IMR-90 (cell line): ENCODE results near the gene AMIGO1.

Source experiments
- CTCF ChIP-seq: conservative IDR thresholded peaks from 2 replicates; pipeline ENCODE4 v1.5.1; 2012; ENCODE audit warnings: mild to moderate bottlenecking, low read depth, low read length, improper control_type of control experiment
- MAFK ChIP-seq: IDR thresholded peaks from 2 replicates; pipeline ENCODE4 v1.6.1; 2012; ENCODE audit warnings: low read depth, low read length, improper control_type of control experiment

GRCh38 chr1:109521002-109521951 lies 11.8 kb upstream of the AMIGO1 start:
- no peak for TF ChIP-seq CTCF
- no peak for TF ChIP-seq MAFK
